NCI-H2081 treated with DMSO at 0.1 percent for 48 hours (cell line): Measurements from ENCODE around the gene TRIM17.

ENCODE experiments used
- DNase-seq: peaks from one replicate; lab custom pipeline; 2025; lab: John Stamatoyannopoulos, UW

The TRIM17 gene

DNA sequence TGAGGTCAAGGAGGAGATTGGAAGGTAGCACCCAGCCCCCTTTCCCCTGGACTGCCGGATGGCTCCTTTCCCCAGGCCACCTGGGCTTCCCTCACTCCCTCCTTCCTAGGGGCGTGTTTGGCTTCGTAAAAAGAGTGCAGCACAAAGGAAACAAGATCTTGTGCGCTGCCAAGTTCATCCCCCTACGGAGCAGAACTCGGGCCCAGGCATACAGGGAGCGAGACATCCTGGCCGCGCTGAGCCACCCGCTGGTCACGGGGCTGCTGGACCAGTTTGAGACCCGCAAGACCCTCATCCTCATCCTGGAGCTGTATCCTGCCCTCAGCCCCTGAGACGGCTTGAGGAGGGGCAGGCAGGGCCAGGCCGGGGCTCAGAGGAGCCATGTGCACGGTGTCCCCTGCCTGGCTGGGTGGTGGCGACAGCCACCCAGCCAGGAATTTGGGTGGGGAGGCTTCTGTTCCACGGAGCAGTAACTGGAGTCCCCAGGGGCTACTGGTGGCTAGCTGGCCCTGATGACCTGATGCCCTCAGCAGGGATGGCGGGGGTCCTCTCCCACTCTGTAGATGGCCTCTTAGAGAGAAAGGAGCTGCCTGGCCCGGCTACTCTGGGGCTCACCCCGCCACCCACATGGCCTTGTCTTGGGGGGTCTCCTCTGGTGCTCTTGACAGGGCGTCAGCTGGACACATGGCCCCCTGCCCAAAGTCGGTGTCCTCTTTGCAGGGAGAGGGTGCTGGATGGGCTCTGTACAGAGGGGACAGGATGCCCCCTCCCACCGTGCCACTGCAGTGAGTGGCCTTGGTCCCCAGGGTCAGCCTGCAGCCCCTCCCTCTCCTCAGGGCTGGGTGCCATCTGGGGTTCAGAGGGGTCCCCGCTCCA lies 49.6 kb downstream of the TRIM17 start:
- no peak for DNase-seq

GRCh38 chr1:228366062-228366865 lies 50.4 kb downstream of the TRIM17 start:
- DNase-seq, result no peak

DNA sequence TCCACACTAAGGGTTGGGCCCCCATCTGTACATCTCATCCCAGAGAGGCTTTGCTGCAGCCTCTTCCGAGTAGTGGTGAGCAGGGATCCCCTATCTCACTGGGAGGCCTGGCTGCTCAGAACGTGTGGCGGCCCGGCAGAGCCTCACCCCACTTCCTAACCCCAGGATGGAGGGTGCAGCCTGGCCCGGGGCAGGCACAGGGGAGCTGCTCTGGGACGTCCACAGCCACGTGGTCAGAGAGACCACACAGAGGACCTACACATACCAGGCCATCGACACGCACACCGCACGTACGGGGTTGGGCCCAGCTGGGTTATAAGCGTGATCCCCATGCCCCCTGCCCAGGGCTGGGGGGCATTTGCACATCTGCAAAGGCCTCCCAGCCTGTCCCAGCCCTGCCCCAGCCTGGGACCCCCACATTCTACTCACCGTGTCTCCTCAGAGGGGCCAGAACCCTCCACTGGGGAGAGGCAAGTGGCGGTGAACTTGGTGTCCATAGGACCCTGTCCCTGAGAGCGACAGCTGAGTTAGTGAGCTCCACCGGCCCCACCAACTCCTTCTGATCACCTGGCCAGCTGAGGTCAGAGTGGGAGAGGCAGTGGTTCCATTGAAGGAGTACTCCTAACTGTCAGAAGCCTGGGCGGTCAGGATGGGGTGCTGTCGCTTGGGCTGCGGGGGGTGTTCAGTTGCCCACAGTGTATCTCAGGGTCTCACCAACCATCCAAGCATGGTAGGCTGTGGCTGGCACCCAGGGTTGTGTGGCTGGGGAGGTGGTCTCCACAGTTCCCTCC lies 51.2 kb downstream of the TRIM17 start:
- DNase-seq, result no peak

DNA sequence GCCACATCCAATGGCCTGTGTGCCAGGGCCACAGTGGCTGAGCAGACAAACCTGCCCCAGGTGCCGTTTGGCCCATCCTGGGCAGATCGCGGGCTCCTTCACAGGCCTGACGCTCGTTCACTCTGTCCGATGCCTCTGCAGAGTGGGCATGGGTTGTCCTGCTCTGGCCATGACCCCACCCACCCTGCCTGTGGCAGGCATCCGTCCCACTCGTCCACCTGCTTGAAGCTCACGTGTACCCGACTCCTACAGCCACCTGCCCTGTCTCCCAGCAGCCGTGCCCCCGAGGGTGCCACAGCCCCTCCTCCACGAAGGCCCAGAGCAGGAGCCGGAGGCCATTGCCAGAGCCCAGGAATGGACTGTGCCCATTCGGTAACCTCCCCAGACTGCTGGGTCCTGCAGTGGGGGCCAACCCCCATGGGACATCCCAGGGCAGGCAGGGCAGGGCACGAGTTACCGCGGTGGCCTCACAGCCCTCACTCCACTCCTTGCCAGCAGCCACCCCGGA lies 51.9 kb downstream of the TRIM17 start:
- DNase-seq, result no peak

DNA sequence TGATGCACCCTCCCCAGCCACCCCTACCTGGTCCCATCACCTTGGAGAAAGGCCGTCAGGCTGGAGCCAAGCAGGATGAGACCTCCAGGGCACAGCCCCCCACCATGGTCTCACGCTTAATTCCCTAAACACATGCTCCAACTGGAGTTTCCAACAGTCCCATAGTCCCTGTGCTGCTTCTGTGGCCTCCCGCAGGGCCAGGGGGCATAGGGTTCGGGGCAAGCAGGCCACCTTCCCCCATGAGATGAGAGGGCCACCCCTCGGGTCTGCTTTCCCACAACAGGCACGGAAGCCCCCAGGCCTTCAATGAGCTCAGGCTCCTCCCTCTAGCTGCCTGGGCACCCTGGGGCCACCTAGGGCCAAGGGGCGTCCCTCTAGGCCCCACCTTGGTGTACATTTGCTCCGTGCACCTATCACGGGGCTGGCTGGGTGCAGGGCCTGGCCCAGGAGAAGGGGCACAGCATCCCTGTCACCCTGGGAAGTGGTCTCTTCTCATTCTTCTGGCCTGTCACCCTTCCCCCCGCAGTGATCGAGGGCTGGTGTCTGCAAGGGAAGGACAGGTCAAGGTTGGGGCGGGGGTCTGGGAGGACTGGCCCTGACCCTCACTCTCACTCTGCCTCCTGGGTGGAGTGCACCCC lies 52.5 kb downstream of the TRIM17 start:
- DNase-seq, result no peak

GRCh38 chr1:228363686-228364067 lies 53.0 kb downstream of the TRIM17 start:
- no peak for DNase-seq

DNA sequence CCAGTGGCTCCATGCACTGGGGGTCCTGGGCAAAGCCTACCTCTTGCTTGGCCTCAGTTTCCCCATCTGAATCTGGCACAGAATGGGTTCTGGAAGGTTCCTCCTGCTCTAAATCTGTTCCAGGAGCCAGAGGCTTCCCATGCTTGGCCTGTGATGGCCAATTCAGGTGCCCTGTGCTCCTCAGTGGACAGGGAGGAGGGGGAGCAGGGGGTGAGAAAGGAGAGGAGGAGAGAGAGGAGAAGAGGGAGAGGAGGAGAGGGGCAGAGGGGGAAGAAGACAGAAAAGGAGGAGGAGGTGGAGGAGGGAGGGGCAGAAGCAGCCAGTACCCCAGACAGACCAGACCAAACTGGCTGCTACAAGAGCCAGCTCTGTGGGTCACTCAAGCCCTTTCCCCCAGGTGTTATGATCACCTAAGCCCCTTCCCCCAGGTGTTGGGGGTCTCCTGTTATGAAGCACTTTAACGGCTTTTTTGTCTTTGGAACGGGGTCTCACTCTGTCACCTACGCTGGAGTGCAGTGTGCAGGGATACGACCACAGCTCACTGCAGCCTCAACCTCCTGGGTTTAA lies 53.7 kb downstream of the TRIM17 start:
- DNase-seq, result no peak

GRCh38 chr1:228362141-228362883 lies 54.3 kb downstream of the TRIM17 start:
- no peak for DNase-seq

DNA sequence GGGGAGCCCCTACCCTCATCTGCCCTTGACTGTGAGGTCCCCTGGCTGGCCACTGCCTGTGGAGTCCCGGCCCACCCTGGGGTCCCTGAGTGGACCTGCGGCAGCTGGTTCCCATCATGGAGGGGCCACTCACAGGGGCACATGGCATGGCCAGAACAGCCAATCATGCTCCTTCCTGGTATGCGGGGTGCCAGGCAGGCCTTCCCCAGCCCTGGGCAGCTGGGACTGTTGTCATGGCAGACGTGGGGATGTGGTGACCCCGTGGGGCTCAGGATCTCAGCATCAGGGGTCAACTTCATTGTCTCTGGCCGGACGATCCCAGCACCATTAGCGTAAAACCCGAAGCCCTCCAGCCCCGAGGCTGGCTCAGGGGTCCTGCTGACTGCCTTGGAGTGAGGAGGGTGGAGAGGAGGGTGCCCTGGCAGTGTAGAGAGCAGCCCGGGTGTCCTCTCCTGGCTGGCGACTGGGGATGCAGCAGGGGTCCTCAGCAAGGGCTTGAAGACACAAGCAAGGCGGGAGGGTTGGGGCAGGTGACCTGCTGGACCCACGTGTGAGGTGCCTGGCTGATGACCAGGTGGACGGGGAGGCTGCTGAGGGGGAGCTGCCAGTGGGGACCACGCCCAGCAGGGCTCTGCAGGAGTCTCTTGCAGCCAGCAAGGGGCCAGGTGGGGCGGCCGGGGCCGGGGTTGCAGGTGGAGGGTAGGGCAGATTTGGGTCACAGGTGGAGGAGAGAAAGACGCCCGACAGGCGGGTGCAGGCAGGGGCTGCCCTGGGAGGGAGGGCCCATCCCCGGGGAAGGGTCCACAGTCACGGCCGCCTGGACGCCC lies 55.1 kb downstream of the TRIM17 start:
- DNase-seq, result no peak

GRCh38 chr1:228360533-228361313 lies 55.9 kb downstream of the TRIM17 start:
- DNase-seq, result no peak

DNA sequence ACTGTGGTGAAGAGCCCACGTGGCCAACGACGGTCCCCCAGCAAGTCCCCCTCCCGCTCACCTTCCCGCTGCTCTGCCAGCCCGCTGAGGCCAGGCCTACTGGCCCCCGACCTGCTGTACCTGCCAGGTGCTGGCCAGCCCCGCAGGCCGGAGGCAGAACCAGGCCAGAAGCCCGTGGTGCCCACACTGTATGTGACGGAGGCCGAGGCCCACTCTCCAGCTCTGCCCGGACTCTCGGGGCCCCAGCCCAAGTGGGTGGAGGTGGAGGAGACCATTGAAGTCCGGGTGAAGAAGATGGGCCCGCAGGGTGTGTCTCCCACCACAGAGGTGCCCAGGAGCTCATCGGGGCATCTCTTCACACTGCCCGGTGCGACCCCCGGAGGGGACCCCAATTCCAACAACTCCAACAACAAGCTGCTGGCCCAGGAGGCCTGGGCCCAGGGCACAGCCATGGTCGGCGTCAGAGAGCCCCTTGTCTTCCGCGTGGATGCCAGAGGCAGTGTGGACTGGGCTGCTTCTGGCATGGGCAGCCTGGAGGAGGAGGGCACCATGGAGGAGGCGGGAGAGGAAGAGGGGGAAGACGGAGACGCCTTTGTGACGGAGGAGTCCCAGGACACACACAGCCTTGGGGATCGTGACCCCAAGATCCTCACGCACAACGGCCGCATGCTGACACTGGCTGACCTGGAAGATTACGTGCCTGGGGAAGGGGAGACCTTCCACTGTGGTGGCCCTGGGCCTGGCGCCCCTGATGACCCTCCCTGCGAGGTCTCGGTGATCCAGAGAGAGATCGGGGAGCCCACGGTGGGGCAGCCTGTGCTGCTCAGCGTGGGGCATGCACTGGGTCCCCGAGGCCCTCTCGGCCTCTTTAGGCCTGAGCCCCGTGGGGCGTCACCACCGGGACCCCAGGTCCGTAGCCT lies 56.8 kb downstream of the TRIM17 start:
- no peak for DNase-seq

GRCh38 chr1:228358764-228359612 lies 57.7 kb downstream of the TRIM17 start:
- no peak for DNase-seq

- no peak for DNase-seq
Measured at GRCh38 chr1:228358039-228358763, 58.5 kb downstream of the TRIM17 start.
